Measurements from ENCODE around the gene OR2L5.

Gene OR2L5, protein sequence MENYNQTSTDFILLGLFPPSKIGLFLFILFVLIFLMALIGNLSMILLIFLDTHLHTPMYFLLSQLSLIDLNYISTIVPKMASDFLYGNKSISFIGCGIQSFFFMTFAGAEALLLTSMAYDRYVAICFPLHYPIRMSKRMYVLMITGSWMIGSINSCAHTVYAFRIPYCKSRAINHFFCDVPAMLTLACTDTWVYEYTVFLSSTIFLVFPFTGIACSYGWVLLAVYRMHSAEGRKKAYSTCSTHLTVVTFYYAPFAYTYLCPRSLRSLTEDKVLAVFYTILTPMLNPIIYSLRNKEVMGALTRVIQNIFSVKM

DNA sequence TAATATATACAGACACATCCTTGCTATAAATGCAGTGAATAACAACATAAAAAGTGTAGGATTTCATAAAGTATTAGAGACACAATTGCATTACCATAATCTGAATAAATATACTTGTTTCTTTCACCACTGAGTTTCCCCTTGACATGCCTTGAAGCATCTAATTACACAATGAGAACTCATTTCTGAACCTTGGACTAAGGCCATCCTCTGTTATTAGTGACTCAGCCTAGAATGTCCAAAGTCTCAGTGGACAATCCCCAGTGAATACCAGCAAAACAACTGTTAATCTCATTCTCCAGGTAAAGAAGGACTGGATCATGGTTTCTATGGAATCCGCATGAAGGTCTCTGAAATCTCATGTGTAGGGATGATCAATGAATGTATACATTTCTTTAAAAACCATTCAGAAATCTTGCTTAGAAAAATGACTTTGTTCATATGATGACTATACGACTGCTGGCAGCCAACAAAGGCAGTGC, at the start of gene OR2L5:
Gene OR2L5, plus strand, starts transcription at position 432 of the 482 bp plus-strand sequence. CDS start 8,288 bp downstream, outside the sequence.
- DNase-seq: no peak

DNA sequence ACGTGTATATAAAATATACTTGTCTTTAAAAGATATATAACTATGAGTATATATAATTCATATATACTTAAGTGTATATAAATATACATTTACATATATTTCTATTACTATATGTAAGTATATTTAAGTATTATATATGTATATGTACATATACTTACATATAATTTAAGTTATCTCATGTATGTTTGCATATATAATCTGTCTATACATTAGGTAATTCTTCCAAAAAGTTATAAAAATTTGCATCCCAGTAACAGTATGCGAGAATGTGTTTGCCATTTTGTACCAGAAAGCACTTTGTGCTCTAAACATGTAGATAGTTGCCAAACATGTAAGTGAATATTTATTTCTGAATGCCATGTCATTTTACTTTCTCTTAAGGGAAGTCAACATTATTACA, 48.5 kb upstream of the OR2L5 start, which contains the start of gene OR2AK2:
Gene OR2AK2, plus strand, starts transcription at position 301 of the 400 bp plus-strand sequence. CDS start 144 bp downstream, outside the sequence.
- no peak for DNase-seq

DNA sequence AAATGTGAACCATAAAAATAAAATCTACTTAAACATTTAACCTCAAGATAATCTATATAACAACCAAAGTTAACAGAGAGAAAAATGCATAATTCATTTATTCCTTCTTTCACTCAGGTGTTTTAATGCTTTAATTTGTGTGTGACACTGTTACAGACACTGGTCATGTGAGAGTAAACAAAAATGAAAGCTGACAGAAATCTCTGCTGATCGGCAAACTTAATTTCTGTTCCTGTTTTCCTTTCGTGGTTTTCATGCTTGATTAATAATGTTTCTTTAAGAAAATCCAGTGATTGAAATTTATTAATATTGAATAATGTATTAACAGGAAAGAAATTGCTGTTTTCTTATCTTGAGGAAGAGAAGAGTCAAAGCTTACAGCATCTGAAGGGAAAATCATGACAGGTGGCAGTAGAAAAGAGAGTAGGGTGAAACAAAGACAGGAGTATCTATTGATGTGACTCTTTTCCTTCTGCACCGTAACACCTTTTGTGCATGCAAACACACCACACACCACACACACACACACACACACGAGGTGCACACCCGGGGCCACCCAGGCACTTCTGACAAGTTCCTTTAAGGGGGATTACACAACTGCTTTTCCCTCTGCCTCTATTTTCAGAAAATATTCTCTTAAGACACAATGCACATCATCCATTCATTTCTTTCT, 46.8 kb upstream of the OR2L5 start:
- no peak for DNase-seq

DNA sequence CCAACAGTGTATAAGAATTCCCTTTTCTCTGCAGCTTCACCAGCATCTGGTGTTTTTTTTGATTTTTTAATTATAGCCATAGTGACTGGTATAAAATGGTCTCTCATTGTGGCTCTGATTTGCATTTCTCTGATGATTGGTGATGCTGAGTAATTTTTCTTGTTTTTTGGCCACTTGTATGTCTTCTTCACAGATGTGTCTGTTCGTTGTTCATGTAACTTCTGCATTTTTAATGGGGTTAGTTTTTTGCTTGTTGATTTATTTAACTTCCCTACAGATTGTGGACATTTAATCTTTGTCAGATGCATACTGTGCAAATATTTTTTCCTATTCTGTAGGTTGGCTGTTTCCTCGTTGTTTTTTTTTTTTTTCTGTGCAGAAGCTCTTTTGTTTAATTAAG, 20.5 kb upstream of the OR2L5 start:
- no peak for DNase-seq

DNA sequence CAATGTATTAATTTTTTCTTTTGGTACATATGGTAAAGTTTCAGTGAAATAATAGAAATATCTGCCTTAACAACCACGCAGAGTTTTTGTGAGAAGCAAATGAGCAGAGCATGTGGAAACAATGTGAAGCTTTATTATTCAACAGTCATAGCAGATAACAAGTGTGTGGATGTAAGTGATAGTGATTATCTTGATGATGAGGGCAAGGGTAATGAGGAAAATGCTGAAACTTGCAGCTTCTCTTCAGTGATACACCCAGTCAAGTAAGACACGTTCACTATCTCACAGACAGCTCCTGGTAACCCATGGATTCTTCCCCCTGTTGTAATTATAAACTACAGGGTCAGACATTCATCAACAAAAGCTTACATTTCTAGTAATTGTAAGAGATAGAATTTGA, 14.6 kb upstream of the OR2L5 start:
- no peak for DNase-seq

DNA sequence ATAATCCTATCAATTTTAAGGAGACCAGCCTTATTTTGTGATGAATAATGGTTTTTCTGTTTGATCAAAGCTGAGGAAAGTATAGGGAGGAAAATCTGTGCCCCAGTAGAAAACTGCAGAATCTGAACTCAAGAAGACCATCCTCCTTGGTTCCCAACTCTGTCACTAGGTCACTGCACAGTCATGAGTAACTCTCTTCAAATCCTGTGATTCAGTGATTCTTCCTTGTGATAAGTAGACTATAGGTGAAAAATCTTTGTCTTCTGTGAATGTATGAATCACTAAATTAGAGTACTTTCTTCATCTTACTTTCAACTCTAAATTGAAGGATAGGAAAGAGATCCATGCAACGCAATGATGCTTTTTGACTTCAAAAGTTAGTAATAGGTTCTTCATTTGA, 13.3 kb upstream of the OR2L5 start:
- no peak for DNase-seq

DNA sequence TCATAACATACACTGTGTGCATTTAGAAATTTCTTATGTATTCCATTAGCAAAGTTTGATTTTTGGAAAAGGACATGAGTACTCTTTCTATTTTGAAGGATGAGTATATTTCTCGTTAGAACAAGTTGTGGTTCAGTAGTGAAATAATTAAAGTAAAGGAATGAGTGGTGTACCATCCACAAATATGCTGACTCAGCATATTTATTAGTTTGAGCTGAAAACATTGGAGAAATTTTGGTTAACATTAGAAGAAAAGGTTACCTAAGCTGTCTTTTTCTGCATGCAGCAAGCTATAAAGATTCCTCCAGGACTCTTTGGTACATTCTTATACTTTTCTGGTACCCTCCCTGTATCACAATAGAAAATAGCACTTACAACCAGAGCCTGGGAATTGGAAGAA, 5.7 kb upstream of the OR2L5 start:
- no peak for DNase-seq

DNA sequence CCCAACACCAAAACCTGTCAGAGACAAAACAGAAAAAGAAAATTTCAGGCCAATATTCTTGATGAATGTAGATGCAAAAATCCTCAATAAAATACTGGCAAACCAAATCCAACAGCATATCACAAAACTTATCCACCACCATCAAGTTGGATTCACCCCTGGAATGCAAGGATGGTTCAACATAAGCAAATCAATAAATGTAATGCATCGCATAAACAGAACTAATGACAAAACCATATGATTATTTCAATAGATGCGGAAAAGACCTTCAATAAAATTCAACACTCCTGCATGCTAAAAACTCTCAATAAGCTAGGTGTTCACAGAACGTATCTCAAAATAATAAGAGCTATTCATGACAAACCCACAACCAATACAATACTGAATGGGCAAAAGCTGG, 3.8 kb upstream of the OR2L5 start:
- no peak for DNase-seq

DNA sequence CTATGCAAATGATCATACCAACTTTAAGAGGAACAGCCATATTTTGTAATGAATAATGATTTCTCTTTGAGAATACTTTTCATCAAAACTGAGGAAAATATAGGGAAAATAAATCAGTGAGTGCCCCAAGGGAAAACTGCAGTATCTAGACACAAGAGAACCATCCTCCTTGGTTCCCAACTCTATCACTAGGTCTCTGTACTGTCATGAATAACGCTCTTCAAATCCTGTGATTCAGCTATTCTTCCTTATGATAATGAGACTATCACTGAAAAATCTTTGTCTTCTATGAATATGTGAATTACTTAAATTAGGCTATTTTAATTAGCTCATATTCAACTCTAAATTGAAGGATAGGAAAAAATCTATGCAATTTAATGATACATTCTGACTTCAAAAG, 2.3 kb downstream of the OR2L5 start:
- no peak for DNase-seq

DNA sequence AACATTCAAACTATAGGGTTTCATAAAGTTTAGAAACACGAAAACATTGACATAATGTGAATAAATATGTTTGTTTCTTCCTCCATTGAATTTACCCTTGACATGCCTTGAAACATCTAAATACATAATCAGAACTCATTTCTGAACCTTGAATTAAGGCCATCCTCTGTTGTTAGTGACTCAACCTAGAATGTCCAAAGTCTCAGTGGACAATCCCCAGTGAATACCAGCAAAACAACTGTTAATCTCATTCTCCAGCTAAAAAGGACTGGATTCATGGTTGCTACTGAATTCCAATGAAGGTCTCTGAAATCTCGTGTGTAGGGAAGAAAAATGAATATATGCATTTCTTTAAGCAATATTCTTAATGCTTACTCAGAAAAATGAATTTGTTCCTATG, 16.3 kb downstream of the OR2L5 start, which contains the start of gene OR2L2:
Gene OR2L2, plus strand, starts transcription at position 301 of the 400 bp plus-strand sequence. CDS start 8,198 bp downstream, outside the sequence.
- DNase-seq: no peak

DNA sequence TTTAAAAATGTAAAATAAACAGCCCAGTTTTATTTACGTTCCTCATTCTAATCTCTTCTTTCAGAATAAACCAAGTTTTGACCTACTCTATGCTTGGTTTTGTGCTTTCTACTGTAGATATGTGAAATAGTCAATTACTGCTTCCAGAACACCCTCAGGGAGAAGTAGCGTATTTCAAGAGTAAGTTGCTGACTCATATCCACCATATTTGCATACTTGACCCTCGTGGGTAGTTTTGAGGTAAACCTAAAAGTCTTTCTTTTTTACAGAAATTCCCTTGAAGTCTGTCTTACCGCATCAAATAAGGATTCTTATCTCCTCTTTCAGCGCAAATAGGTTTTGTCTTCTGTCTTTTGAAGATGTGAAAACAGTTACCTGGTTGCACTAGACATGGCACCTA, 31.7 kb downstream of the OR2L5 start:
- DNase-seq: no peak

DNA sequence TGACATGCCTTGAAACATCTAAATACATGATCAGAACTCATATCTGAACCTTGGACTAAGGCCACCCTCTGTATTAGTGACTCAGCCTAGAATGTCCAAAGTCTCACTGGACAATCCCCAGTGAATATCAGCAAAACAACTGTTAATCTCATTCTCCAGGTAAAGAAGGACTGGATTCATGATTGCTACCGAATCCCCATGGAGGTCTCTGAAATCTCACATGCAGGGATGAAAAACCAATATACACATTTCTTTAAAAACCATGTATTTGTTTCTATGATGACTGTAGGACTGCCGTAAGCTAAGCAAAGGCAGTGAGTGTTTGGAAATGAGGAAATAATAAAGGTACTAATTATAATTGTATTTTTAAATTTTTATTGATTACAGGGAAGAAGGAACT, 33.1 kb downstream of the OR2L5 start, which contains the start of gene OR2L3:
Gene OR2L3, plus strand, starts transcription at position 301 of the 400 bp plus-strand sequence. CDS start 13,846 bp downstream, outside the sequence.
- no peak for DNase-seq

DNA sequence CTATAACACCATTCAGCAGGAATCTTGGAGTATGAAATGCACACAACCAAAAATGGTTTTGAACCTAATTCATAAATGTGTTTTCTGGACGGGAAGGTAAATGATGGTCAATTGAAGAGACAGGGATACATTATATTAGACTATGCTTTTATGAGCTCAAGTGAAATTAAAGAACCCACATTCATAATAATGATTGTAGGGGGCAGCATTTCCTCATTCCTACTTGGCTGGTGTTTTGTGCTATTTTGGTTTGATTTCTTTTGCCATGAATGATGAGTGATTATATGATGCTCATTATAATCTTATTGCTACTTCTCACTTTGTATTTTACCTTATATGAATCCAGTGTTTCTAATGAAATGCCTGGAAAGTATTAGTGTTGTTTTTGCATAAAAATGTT, 33.5 kb downstream of the OR2L5 start:
- DNase-seq: no peak

DNA sequence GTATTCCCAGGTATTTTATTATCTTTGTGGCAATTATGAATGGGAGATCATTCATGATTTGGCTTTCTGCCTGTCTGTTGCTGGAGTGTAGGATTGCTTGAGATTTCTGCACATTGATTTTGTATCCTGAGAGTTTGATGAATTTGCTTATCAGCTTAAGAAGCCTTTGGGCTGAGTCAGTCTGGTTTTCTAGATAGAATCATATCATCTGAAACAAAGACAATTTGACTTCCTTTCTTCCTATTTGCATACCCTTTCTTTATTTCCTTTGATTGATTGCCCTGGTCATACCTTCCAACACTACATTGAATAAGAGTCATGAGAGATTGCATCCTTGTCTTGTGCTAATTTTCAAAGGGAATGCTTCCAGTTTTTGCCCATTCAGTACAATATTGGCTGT, 41.2 kb downstream of the OR2L5 start:
- no peak for DNase-seq

DNA sequence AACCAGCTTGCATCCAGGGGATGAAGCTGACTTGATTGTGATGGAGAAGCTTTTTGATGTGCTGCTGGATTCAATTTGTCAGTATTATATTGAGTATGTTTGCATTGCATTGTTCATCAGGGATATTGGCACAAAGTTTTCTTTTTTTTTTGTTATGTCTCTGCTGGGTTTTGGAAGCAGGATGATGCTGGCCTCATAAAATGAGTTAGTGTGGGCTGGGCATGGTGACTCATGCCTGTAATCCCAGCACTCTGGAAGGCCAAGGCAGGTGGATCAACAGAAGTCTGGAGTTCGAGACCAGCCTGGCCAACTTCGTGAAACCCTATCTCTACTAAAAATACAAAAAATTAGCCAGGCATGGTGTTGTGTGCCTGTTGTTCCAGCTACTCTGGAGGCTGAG, 41.8 kb downstream of the OR2L5 start:
- DNase-seq: no peak

DNA sequence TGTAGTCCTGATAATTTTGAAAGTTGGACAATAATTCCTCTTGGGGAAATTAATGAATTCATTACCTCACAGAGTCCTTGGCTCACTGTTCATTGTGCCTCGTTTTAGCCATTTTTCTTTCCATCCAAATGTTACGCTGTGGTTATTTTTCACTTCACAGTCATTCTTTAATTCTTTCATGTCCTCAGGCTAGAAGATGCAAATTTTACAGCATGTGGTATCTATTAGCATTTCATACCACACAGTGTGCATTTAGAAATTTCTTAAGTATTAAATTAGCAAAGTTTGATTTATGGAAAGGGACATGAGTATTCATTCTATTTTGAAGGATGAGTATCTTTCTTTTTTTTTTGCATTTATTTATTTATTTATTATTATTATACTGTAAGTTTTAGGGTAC, 51.6 kb downstream of the OR2L5 start:
- DNase-seq: no peak

DNA sequence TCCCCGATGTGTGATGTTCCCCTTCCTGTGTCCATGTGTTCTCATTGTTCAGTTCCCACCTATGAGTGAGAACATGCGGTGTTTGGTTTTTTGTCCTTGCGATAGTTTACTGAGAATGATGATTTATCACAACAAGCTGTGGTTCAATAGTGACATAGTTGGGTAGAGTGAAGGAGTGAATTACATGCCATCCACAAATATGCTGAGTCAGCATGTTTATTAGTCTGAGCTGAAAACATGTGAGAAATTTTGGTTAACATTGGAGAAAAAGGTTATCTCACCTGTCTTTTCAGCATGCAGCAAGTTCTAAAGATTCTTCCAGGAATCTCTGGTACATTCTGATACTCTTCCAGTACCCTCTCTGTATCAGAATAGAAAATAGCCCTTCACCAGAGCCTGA, 52.1 kb downstream of the OR2L5 start:
- DNase-seq: no peak

All from AML-193 (cell line).